ENCODE results near the gene PRPF39. TPM values are rescaled to one million over a fixed set of nuclear protein-coding genes. Genes with fewer than 3 reads are reported as not detected.

The PRPF39 gene
- total and polyA plus RNA-seq, 4 donors: 3.1 to 25.1 (median 15.1) TPM

- DNase-seq (ENCODE audit: low spot score): no peak
- Histone ChIP-seq H3K36me3 (ENCODE audit: control insufficient read depth in 4 of 4, insufficient read depth in 3 of 4, low read depth in 1 of 4, low read length in 3 of 4) (peaks cover 2 to 54% (median 43%) of the 10 kb centered on the region in 4 donors), H3K9me3 (ENCODE audit: control insufficient read depth in 4 of 4, low read length in 3 of 4) (no peaks in the 10 kb centered on the region), H3K9ac (ENCODE audit: low read depth in 1 of 2, low read length in 2 of 2) (no peak overlapping the region), H3K4me1 (ENCODE audit: control insufficient read depth in 4 of 4, insufficient read depth in 4 of 4, low read length in 3 of 4) (no peaks in the 10 kb centered on the region), H3K27ac (ENCODE audit: low read depth in 1 of 2, low read length in 2 of 2) (no peak overlapping the region), H3K27me3 (ENCODE audit: control insufficient read depth in 4 of 4, insufficient read depth in 4 of 4, low read length in 3 of 4) (no peaks in the 10 kb centered on the region), H3K4me3 (ENCODE audit: low read depth in 1 of 3, low read length in 3 of 3) (no peak overlapping the region)
- WGBS: 72% methylated on average over 1 of the region's 1 CpG
- TF ChIP-seq FOXA2 (IDR thresholded peaks at IDR 0.05) (no peak), GABPA (IDR thresholded peaks at IDR 0.05 in 1 of 2, conservative IDR thresholded peaks at IDR 0.05 in 1 of 2) (no peak), MAX (IDR thresholded peaks at IDR 0.05) (no peak), CTCF (IDR thresholded peaks at IDR 0.05; ENCODE audit: low read depth, low read length, missing input control) (no peak), RAD21 (IDR thresholded peaks at IDR 0.05) (no peak), YY1 (IDR thresholded peaks at IDR 0.05) (no peak), RXRA (IDR thresholded peaks at IDR 0.05) (no peak), ATF3 (IDR thresholded peaks at IDR 0.05) (no peak), HNF4A (conservative IDR thresholded peaks at IDR 0.05) (no peak), JUND (IDR thresholded peaks at IDR 0.05) (no peak), EGR1 (IDR thresholded peaks at IDR 0.05; ENCODE audit: low read depth in 2 of 2) (no peak), NR2F2 (IDR thresholded peaks at IDR 0.05) (no peak), ZBTB33 (IDR thresholded peaks at IDR 0.05) (no peak), SP1 (IDR thresholded peaks at IDR 0.05) (no peak), HNF4G (IDR thresholded peaks at IDR 0.05) (no peak), TAF1 (conservative IDR thresholded peaks at IDR 0.05) (no peak), FOXA1 (IDR thresholded peaks at IDR 0.05) (no peak), REST (IDR thresholded peaks at IDR 0.05) (no peak)
Measured at GRCh38 chr14:45120096-45120495, 36.2 kb downstream of the PRPF39 start.

Measured in liver (tissue), 9 donors.